HG03469 (cell line): ENCODE measurements around the gene ZNF879.

Experiments
- ATAC-seq: cut with Tn5 transposase; IDR thresholded peaks from one replicate; pipeline ENCODE4 v1.9.1; 2021; ENCODE audit warnings: mild to moderate bottlenecking, moderate library complexity, moderate number of reproducible peaks; ENCODE audit not compliant: unreplicated experiment

The ZNF879 gene

GRCh38 chr5:179006564-179006963, 17.0 kb upstream of the ZNF879 start:
- ATAC-seq: no peak

GRCh38 chr5:179008667-179009066, 14.9 kb upstream of the ZNF879 start:
- ATAC-seq: no peak

GRCh38 chr5:179033004-179033580, 9.5 kb downstream of the ZNF879 start:
- no peak for ATAC-seq

- no peak for ATAC-seq
Observed at GRCh38 chr5:179044765-179045164, 21.2 kb downstream of the ZNF879 start.

GRCh38 chr5:179051784-179052183, 28.2 kb downstream of the ZNF879 start:
- no peak for ATAC-seq

GRCh38 chr5:179054036-179054785, 30.6 kb downstream of the ZNF879 start:
- no peak for ATAC-seq

GRCh38 chr5:179054876-179055275, 31.3 kb downstream of the ZNF879 start:
- ATAC-seq: no peak

GRCh38 chr5:179055436-179055835, 31.8 kb downstream of the ZNF879 start:
- ATAC-seq: no peak

- ATAC-seq: no peak
Observed at GRCh38 chr5:179055841-179056240, 32.2 kb downstream of the ZNF879 start.

- no peak for ATAC-seq
Observed at GRCh38 chr5:179060116-179061008, 36.8 kb downstream of the ZNF879 start, which contains the start of gene ZNF354C. ZNF354C (plus strand) TSS chr5:179060373; CDS start chr5:179062069, 1,696 bp downstream.

GRCh38 chr5:179061025-179061424, 37.4 kb downstream of the ZNF879 start:
- no peak for ATAC-seq

GRCh38 chr5:179065703-179066102, 42.1 kb downstream of the ZNF879 start:
- no peak for ATAC-seq

GRCh38 chr5:179079165-179079987, 55.8 kb downstream of the ZNF879 start:
- ATAC-seq: no peak

GRCh38 chr5:179080724-179081123, 57.1 kb downstream of the ZNF879 start:
- ATAC-seq: no peak
